Measurements from ENCODE around the gene ERMAP. TPM values are rescaled to one million over a fixed set of nuclear protein-coding genes. Genes with fewer than 3 reads are reported as not detected.
A peak's percentile ranks its signal among the peaks of the same experiment; 100 is the strongest.

The ERMAP gene
- polyA plus RNA-seq (2013, experiment 1 of 2): 3.1 TPM
- polyA plus RNA-seq (2013, experiment 2 of 2): 3.0 TPM

DNA sequence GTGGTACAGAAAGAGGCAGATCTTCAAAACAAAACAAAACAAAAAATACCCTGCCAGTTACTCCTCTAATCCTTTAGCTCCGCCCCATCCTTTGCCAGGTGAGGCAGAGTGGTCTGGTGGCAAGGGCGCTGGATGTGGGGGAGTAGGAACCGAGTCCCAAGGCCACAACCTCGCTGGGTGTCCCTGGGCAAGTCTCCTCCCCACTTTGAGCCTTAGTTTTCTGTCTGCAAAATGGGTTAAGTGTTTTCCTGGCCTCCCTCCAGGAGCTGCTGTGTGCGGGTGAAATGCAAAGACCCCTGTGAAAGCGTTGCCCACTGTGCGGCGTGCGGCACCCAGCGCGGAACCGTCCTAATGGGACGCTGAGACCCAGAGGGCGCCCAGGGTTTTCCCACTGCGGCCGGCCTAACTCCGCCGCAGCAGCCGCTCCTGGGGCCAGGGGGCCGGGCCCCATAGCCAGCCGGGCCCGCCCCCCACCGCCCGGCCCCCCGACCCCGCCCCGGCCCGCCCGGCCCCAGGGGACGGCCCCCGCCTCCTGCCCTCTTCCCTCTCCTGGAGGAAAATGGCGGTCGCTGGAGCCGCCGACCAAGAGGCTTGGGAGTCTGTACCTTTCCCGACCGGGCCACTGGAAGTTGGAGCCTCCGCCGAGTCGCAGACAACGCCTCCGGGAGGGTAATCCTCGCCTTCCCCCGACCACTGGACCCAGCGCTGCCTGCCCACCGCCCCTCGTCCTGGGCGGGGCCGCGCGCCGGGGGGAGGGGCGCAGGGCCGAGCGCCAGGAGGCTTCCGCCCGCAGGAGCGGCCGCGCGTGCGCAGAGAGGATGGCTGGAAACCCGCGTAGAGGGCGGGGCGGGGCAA lies at the start of gene ERMAP, which contains the start of gene SVBP:
TSS of gene ERMAP (plus strand) at position 538 of the 855 bp plus-strand sequence. CDS start 13,327 bp downstream, outside the sequence.
TSS of gene SVBP (minus strand) at position 813 of the 855 bp plus-strand sequence. CDS start 853 bp downstream, outside the sequence.
- Histone ChIP-seq H3K27me3 (ENCODE audit: control insufficient read depth in 3 of 3, insufficient read depth in 3 of 3, low read depth in 1 of 3, low read length in 3 of 3) (no peaks in the 10 kb centered on the region), H2BK15ac (ENCODE audit: low read length) (no peak within 1 kb of the TSS), H3K4me2 (ENCODE audit: insufficient read depth, low read length, poor library complexity, severe bottlenecking) (peak within 1 kb of the TSS; percentile 71), H3K4me3 (ENCODE audit: low read length in 2 of 2) (peak within 1 kb of the TSS; percentile 74 to 85), H3K23ac (ENCODE audit: low read depth, low read length, poor library complexity) (peak within 1 kb of the TSS; percentile 26), H2BK5ac (ENCODE audit: low read length) (peak within 1 kb of the TSS; percentile 90), H3K14ac (ENCODE audit: low read length) (no peak within 1 kb of the TSS), H2BK120ac (ENCODE audit: low read depth, low read length) (no peak within 1 kb of the TSS), H2AK5ac (ENCODE audit: low read depth, low read length) (peak within 1 kb of the TSS; percentile 41), H3K4ac (ENCODE audit: low read length) (no peak within 1 kb of the TSS), H4K8ac (ENCODE audit: low read depth, low read length) (no peak within 1 kb of the TSS), H3K36me3 (replicated peaks in 1 of 2; ENCODE audit: control insufficient read depth in 2 of 2, insufficient read depth in 2 of 2, low read length in 2 of 2) (peaks cover 0 to 12% of the 10 kb centered on the region in 2 donors), H3K9me3 (replicated peaks in 1 of 2; ENCODE audit: control insufficient read depth in 2 of 2, insufficient read depth in 1 of 2, low read depth in 1 of 2, low read length in 2 of 2) (no peaks in the 10 kb centered on the region), H3K79me1 (ENCODE audit: low read depth, low read length) (peaks cover 1% of the 10 kb centered on the region), H3K27ac (replicated peaks; ENCODE audit: low read length) (peak within 1 kb of the TSS; percentile 100), H2AFZ (ENCODE audit: low read length) (peak within 1 kb of the TSS; percentile 99), H3K4me1 (ENCODE audit: control insufficient read depth in 2 of 2, insufficient read depth in 1 of 2, low read depth in 1 of 2, low read length in 2 of 2) (peaks cover 3 to 6% of the 10 kb centered on the region in 2 donors), H3K9ac (ENCODE audit: low read depth, low read length, poor library complexity) (peak within 1 kb of the TSS; percentile 96), H3K18ac (ENCODE audit: low read length) (peak within 1 kb of the TSS; percentile 100), H2BK12ac (ENCODE audit: low read length) (no peak within 1 kb of the TSS), H4K91ac (ENCODE audit: low read depth, low read length, poor library complexity) (no peak within 1 kb of the TSS)
- DNase-seq (ENCODE audit: low spot score): peak; percentile 94
- no CpG with 5 or more reads among the region's 66 CpGs for WGBS, 2 donors (ENCODE audit: extremely low coverage in 2 of 2, insufficient read length in 2 of 2, insufficient replicate concordance in 1 of 2)

DNA sequence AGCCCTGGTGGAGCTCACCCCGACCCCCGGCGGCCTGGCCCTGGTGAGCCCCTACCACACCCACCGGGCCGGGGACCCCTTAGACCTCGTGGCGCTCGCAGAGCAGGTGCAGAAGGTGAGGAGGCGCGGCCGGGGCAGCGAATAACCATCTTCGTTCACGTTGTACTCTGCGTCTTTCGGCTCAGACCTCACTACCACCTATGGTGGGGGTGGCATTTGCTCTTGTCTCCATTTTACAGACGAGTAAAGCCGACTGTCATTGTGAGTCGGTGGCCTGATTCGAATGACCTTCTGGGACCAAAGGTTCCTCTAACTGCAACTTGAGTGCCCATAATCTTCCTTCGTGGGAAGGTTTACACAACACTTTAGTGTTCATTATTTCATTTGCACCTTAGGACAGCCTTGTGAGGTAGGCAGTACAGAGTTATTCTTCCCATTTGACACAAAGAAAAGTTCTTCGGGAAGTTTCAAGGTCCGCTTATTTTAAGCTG lies 49.4 kb upstream of the ERMAP start:
- WGBS, 2 donors (ENCODE audit: extremely low coverage in 2 of 2, insufficient read length in 2 of 2, insufficient replicate concordance in 1 of 2): no CpG with 5 or more reads among the region's 23 CpGs
- Histone ChIP-seq H3K23ac (ENCODE audit: low read depth, low read length, poor library complexity) (peak overlapping the region; percentile 99), H3K4me1 (ENCODE audit: control insufficient read depth in 2 of 2, insufficient read depth in 1 of 2, low read depth in 1 of 2, low read length in 2 of 2) (peaks cover 4 to 5% of the 10 kb centered on the region in 2 donors), H3K9ac (ENCODE audit: low read depth, low read length, poor library complexity) (peak overlapping the region; percentile 93), H3K27ac (replicated peaks; ENCODE audit: low read length) (peak overlapping the region; percentile 69), H2BK5ac (ENCODE audit: low read length) (peak overlapping the region; percentile 72), H2BK120ac (ENCODE audit: low read depth, low read length) (peak overlapping the region; percentile 21), H3K9me3 (replicated peaks in 1 of 2; ENCODE audit: control insufficient read depth in 2 of 2, insufficient read depth in 1 of 2, low read depth in 1 of 2, low read length in 2 of 2) (no peaks in the 10 kb centered on the region), H3K4me3 (ENCODE audit: low read length in 2 of 2) (peak overlapping the region; percentile 93 to 96), H3K14ac (ENCODE audit: low read length) (no peak overlapping the region), H3K36me3 (replicated peaks in 1 of 2; ENCODE audit: control insufficient read depth in 2 of 2, insufficient read depth in 2 of 2, low read length in 2 of 2) (peaks cover 1 to 36% of the 10 kb centered on the region in 2 donors), H3K18ac (ENCODE audit: low read length) (peak overlapping the region; percentile 97), H3K4ac (ENCODE audit: low read length) (no peak overlapping the region), H2BK15ac (ENCODE audit: low read length) (peak overlapping the region; percentile 75), H2AFZ (ENCODE audit: low read length) (peak overlapping the region; percentile 91), H2BK12ac (ENCODE audit: low read length) (no peak overlapping the region), H3K27me3 (ENCODE audit: control insufficient read depth in 3 of 3, insufficient read depth in 3 of 3, low read depth in 1 of 3, low read length in 3 of 3) (no peaks in the 10 kb centered on the region), H4K91ac (ENCODE audit: low read depth, low read length, poor library complexity) (no peak overlapping the region), H4K8ac (ENCODE audit: low read depth, low read length) (no peak overlapping the region), H2AK5ac (ENCODE audit: low read depth, low read length) (no peak overlapping the region), H3K79me1 (ENCODE audit: low read depth, low read length) (peaks cover 5% of the 10 kb centered on the region), H3K4me2 (ENCODE audit: insufficient read depth, low read length, poor library complexity, severe bottlenecking) (peak overlapping the region; percentile 50)
- DNase-seq (ENCODE audit: low spot score): no peak

GRCh38 chr1:42768172-42768571 lies 48.8 kb upstream of the ERMAP start:
- H3K36me3 ChIP-seq (replicated peaks in 1 of 2; ENCODE audit: control insufficient read depth in 2 of 2, insufficient read depth in 2 of 2, low read length in 2 of 2): peaks cover 1 to 39% of the 10 kb centered on the region in 2 donors

GRCh38 chr1:42769811-42770210 lies 47.1 kb upstream of the ERMAP start:
- no peak overlapping the region for H3K4me2 ChIP-seq (ENCODE audit: insufficient read depth, low read length, poor library complexity, severe bottlenecking)
- H3K4me1 ChIP-seq (ENCODE audit: control insufficient read depth in 2 of 2, insufficient read depth in 1 of 2, low read depth in 1 of 2, low read length in 2 of 2): peaks cover 1 to 3% of the 10 kb centered on the region in 2 donors

More at GRCh38 chr1:42768172-42768571, 48.8 kb upstream of the ERMAP start:
- H3K4ac ChIP-seq (ENCODE audit: low read length): no peak overlapping the region
- DNase-seq (ENCODE audit: low spot score): no peak
- H2BK5ac ChIP-seq (ENCODE audit: low read length): no peak overlapping the region
- no peak overlapping the region for H3K18ac ChIP-seq (ENCODE audit: low read length)
- H3K27ac ChIP-seq (replicated peaks; ENCODE audit: low read length): no peak overlapping the region
- no peak overlapping the region for H2AFZ ChIP-seq (ENCODE audit: low read length)
- H4K8ac ChIP-seq (ENCODE audit: low read depth, low read length): no peak overlapping the region
- H2BK120ac ChIP-seq (ENCODE audit: low read depth, low read length): no peak overlapping the region
- peaks cover 5% of the 10 kb centered on the region for H3K79me1 ChIP-seq (ENCODE audit: low read depth, low read length)
- no peak overlapping the region for H2BK15ac ChIP-seq (ENCODE audit: low read length)
- peak overlapping the region in 1 of 2 donors; percentile 96 for H3K4me3 ChIP-seq (ENCODE audit: low read length in 2 of 2)
- no peak overlapping the region for H3K23ac ChIP-seq (ENCODE audit: low read depth, low read length, poor library complexity)
- peaks cover 4 to 5% of the 10 kb centered on the region in 2 donors for H3K4me1 ChIP-seq (ENCODE audit: control insufficient read depth in 2 of 2, insufficient read depth in 1 of 2, low read depth in 1 of 2, low read length in 2 of 2)
- peak overlapping the region; percentile 50 for H3K4me2 ChIP-seq (ENCODE audit: insufficient read depth, low read length, poor library complexity, severe bottlenecking)
- no peak overlapping the region for H4K91ac ChIP-seq (ENCODE audit: low read depth, low read length, poor library complexity)
- no peaks in the 10 kb centered on the region for H3K9me3 ChIP-seq (replicated peaks in 1 of 2; ENCODE audit: control insufficient read depth in 2 of 2, insufficient read depth in 1 of 2, low read depth in 1 of 2, low read length in 2 of 2)
- no CpG with 5 or more reads among the region's 2 CpGs for WGBS, 2 donors (ENCODE audit: extremely low coverage in 2 of 2, insufficient read length in 2 of 2, insufficient replicate concordance in 1 of 2)
- no peak overlapping the region for H3K14ac ChIP-seq (ENCODE audit: low read length)
- H3K9ac ChIP-seq (ENCODE audit: low read depth, low read length, poor library complexity): no peak overlapping the region
- H2AK5ac ChIP-seq (ENCODE audit: low read depth, low read length): no peak overlapping the region
- H2BK12ac ChIP-seq (ENCODE audit: low read length): no peak overlapping the region
- H3K27me3 ChIP-seq (ENCODE audit: control insufficient read depth in 3 of 3, insufficient read depth in 3 of 3, low read depth in 1 of 3, low read length in 3 of 3): no peaks in the 10 kb centered on the region

More at GRCh38 chr1:42769811-42770210, 47.1 kb upstream of the ERMAP start:
- H3K9me3 ChIP-seq (replicated peaks in 1 of 2; ENCODE audit: control insufficient read depth in 2 of 2, insufficient read depth in 1 of 2, low read depth in 1 of 2, low read length in 2 of 2): no peaks in the 10 kb centered on the region
- no peak overlapping the region for H3K14ac ChIP-seq (ENCODE audit: low read length)
- no peak overlapping the region for H3K4ac ChIP-seq (ENCODE audit: low read length)
- no peak overlapping the region for H4K8ac ChIP-seq (ENCODE audit: low read depth, low read length)
- H2AK5ac ChIP-seq (ENCODE audit: low read depth, low read length): no peak overlapping the region
- H3K36me3 ChIP-seq (replicated peaks in 1 of 2; ENCODE audit: control insufficient read depth in 2 of 2, insufficient read depth in 2 of 2, low read length in 2 of 2): peaks cover 1 to 55% of the 10 kb centered on the region in 2 donors
- no peak overlapping the region for H2BK5ac ChIP-seq (ENCODE audit: low read length)
- peaks cover 3% of the 10 kb centered on the region for H3K79me1 ChIP-seq (ENCODE audit: low read depth, low read length)
- no peak overlapping the region for H3K23ac ChIP-seq (ENCODE audit: low read depth, low read length, poor library complexity)
- no peak overlapping the region for H3K27ac ChIP-seq (replicated peaks; ENCODE audit: low read length)
- H3K27me3 ChIP-seq (ENCODE audit: control insufficient read depth in 3 of 3, insufficient read depth in 3 of 3, low read depth in 1 of 3, low read length in 3 of 3): no peaks in the 10 kb centered on the region
- H3K4me3 ChIP-seq (ENCODE audit: low read length in 2 of 2): no peak overlapping the region
- H2BK15ac ChIP-seq (ENCODE audit: low read length): no peak overlapping the region
- no peak overlapping the region for H2AFZ ChIP-seq (ENCODE audit: low read length)
- no peak overlapping the region for H2BK120ac ChIP-seq (ENCODE audit: low read depth, low read length)
- H2BK12ac ChIP-seq (ENCODE audit: low read length): no peak overlapping the region
- H4K91ac ChIP-seq (ENCODE audit: low read depth, low read length, poor library complexity): no peak overlapping the region
- no peak overlapping the region for H3K18ac ChIP-seq (ENCODE audit: low read length)
- WGBS, 2 donors (ENCODE audit: extremely low coverage in 2 of 2, insufficient read length in 2 of 2, insufficient replicate concordance in 1 of 2): no CpG with 5 or more reads among the region's 3 CpGs
- H3K9ac ChIP-seq (ENCODE audit: low read depth, low read length, poor library complexity): no peak overlapping the region
- no peak for DNase-seq (ENCODE audit: low spot score)
